Lower lobe of right lung (tissue), 2 donors: ENCODE results near the gene TTC32. TPM values are rescaled to one million over a fixed set of nuclear protein-coding genes. Genes with fewer than 3 reads are reported as not detected.

Experiments
- ATAC-seq, 2 donors: fragments of 200-7000 bp; cut with Tn5 transposase; one replicate each; pipeline ENCODE4 v1.9.1; 2020 to 2022; ENCODE audit warnings: mild to moderate bottlenecking in 2 of 2, moderate library complexity in 2 of 2
- DNase-seq: peaks from one replicate; pipeline ENCODE4 v3.0.0-alpha.2; 2020
- H3K27ac ChIP-seq: fragments of 200-600 bp; one replicate; pipeline ENCODE4 v1.8.0; 2022
- H3K27me3 ChIP-seq: fragments of 200-600 bp; one replicate; pipeline ENCODE4 v1.8.0; 2022; ENCODE audit warnings: low read depth
- H3K36me3 ChIP-seq: fragments of 200-600 bp; one replicate; pipeline ENCODE4 v1.8.0; 2022; ENCODE audit warnings: mild to moderate bottlenecking
- H3K4me1 ChIP-seq: fragments of 200-600 bp; one replicate; pipeline ENCODE4 v1.8.0; 2022
- H3K4me3 ChIP-seq: fragments of 200-600 bp; one replicate; pipeline ENCODE4 v1.8.0; 2022; ENCODE audit warnings: mild to moderate bottlenecking
- H3K9me3 ChIP-seq: fragments of 200-600 bp; one replicate; pipeline ENCODE4 v1.8.0; 2022
- intact Hi-C: fragments of 100-400 bp; cut with DNase I; formaldehyde crosslinking; loops from one replicate; pipeline ENCODE4 v1.11.0; 2022
- long read RNA-seq: library from polyadenylated mRNA; unstranded; transcript quantifications from one replicate; pipeline ENCODE4 v2.0.0, GENCODE V29; 2021
- total RNA-seq: library from RNA; stranded (reverse); fragmentation: NEBNext Ultra II Directional; extraction: Animal tissue kit (Norgen Biotek cat#: 25700); gene quantifications from one replicate; pipeline ENCODE4 v1.2.1, GENCODE V29; 2021
- TF ChIP-seq, protein P1 (sequence below): fragments of 200-600 bp; IDR thresholded peaks from one replicate; pipeline ENCODE4 v1.8.0; 2022; ENCODE audit warnings: antibody characterized with exemption, mild to moderate bottlenecking
- donor health status: DM: no; HTN: yes; CAD: no; lungs with severe emphysema.

Gene TTC32
- 10.3 TPM for total RNA-seq
- long read RNA-seq, partial matches to known transcripts = 0 of 10 reads
- long read RNA-seq, other reads (novel, unspliced or antisense) = 8 of 10 reads

DNA sequence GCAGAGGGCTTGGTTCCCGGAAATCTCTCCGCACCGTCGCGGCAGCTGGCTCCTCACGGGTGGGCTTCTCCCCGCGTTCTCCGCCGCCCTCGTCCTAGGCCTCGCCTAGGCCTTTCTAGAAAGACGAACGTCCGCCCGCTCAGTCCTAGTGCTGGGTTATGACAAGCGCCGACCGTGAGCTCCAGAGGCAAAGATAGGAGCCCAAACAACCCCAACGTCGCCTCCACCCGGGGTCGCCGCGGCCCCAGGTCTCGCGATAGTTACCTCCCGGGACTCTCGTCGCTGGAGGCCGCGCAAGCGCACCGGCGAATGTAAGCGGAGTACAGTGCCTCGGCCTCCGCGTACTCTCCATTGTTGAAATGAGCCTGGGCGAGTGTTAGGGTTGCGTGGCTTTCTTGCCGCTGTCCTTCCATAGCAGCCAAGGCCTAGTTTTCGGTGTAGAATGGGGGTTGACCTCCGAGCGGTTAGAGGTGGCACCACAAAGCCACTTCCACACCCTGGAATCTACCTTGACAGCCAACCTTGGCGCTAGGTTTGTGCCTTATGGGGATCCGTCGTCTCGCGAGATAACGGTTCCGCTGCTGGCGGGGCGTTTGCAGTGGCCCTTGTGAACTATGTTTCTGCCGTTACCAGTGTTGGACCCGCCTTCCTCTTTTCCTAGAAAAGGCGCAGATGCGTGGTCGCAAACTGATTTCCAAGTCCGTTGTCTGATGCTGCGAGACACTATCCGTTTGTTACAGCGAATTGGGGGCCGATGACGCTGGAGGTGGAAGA lies at the start of gene TTC32:
Gene TTC32, minus strand, starts transcription at position 542 of the 774 bp plus-strand sequence. Its CDS starts 129 bp downstream, at position 413.
- intact Hi-C loops = no loop called here
- TF ChIP-seq, protein P1, sequence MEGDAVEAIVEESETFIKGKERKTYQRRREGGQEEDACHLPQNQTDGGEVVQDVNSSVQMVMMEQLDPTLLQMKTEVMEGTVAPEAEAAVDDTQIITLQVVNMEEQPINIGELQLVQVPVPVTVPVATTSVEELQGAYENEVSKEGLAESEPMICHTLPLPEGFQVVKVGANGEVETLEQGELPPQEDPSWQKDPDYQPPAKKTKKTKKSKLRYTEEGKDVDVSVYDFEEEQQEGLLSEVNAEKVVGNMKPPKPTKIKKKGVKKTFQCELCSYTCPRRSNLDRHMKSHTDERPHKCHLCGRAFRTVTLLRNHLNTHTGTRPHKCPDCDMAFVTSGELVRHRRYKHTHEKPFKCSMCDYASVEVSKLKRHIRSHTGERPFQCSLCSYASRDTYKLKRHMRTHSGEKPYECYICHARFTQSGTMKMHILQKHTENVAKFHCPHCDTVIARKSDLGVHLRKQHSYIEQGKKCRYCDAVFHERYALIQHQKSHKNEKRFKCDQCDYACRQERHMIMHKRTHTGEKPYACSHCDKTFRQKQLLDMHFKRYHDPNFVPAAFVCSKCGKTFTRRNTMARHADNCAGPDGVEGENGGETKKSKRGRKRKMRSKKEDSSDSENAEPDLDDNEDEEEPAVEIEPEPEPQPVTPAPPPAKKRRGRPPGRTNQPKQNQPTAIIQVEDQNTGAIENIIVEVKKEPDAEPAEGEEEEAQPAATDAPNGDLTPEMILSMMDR = no peak
- ATAC-seq (peak; percentile 98 to 99), DNase-seq (peak; percentile 94)
- H3K27ac ChIP-seq = peak within 1 kb of the TSS; percentile 95
- peak within 1 kb of the TSS; percentile 69 for H3K4me3 ChIP-seq
- no peaks in the 10 kb centered on the region for H3K9me3 ChIP-seq
- H3K36me3 ChIP-seq = no peaks in the 10 kb centered on the region
- peaks cover 46% of the 10 kb centered on the region for H3K4me1 ChIP-seq
- no peaks in the 10 kb centered on the region for H3K27me3 ChIP-seq

DNA sequence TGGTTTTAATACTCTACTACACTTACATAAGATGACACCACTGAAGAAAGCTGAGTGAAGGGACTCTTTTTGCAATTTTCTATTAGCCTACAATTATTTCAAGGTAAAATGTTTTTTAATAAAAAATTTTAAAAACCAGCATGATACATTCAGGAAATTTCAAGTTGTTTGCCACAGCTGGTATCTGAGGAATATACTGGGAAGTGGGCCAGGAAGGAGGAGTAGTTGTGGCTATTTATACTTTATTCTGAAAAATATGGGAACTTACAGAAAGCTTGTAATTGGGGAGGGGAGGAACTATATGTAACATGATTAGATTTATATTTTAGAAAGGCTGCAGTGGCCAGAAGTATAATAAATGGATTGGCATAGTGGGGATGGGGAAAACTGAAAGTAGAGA lies 47.3 kb upstream of the TTC32 start:
- Histone ChIP-seq H3K4me3 (no peak overlapping the region), H3K36me3 (no peaks in the 10 kb centered on the region), H3K27me3 (no peaks in the 10 kb centered on the region), H3K27ac (no peak overlapping the region), H3K4me1 (no peaks in the 10 kb centered on the region), H3K9me3 (no peaks in the 10 kb centered on the region)
- no peak for DNase-seq
- TF ChIP-seq, protein P1 = no peak
- ATAC-seq = no peak
- intact Hi-C loops = no loop called here

DNA sequence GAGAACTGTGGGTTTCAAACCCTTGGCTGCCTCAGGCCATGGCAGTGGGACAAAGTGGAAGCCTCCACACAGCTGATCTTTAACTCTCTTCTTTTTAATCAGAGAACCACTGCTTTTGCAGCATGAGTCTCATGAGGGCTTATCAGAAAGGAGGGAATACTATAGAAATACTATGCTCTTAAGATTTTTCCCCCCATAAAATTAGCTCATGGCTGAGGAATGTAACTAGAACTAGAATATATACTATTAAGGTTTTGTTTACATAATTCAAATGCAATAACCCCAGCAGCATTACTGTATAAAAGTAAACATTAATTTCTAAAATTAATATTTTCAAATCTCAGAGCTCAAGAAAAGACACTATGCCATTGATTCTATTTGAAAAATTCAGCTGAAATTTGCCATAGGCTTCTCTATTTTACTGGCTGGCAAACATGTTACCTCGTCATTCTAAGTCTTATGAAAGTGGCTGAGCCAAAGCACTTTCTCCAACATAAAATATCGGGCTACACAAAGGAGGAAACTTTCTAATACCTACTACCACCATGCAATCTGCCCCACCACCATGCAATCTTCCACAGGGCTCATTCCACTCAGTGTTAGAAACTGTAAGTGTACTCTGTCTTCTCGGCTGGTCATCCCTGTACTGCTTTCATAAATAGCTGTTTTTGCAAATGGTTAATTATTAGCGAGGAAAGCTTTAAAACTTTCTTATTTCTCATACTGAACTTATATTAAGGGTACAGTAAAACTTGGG lies 45.6 kb upstream of the TTC32 start:
- ATAC-seq (no peak), DNase-seq (no peak)
- H3K36me3 ChIP-seq = no peaks in the 10 kb centered on the region
- H3K27ac ChIP-seq = no peak overlapping the region
- intact Hi-C loops = no loop called here
- TF ChIP-seq, protein P1 = no peak
- no peak overlapping the region for H3K4me3 ChIP-seq
- H3K27me3 ChIP-seq = no peaks in the 10 kb centered on the region
- no peaks in the 10 kb centered on the region for H3K9me3 ChIP-seq
- H3K4me1 ChIP-seq = no peaks in the 10 kb centered on the region

DNA sequence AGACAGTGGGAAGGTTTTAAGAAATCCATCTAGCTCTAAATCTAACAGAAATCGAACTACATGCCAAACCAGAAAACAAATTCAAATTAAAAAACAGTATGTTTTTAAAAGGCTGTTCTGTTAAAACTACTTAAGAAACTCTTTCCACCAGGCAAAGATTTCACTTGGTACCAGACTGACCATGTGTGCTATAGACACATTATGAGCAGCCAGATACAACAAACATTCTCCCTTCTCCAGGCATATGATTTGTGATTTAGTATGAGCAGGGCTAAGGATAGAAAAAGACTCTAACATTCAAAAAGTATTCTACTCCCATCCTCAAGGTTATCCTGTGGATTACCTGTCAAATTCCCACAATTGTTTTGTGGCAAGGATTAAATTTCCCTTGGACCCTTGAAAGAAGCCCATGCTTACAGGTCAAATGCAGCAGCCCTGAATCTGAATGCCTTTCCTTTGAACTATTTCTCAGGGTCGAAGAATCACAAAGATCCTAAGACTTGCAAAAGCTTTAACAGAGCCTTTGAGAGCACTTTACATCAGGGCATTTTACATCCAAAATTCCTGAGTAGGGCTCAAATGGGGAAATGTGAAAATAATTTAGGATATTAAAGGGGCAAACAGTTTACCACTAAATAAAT lies 42.5 kb upstream of the TTC32 start:
- DNase-seq (no peak), ATAC-seq (no peak)
- H3K9me3 ChIP-seq = no peaks in the 10 kb centered on the region
- intact Hi-C loops = no loop called here
- H3K27ac ChIP-seq = no peak overlapping the region
- H3K27me3 ChIP-seq = no peaks in the 10 kb centered on the region
- no peak overlapping the region for H3K4me3 ChIP-seq
- no peaks in the 10 kb centered on the region for H3K36me3 ChIP-seq
- no peaks in the 10 kb centered on the region for H3K4me1 ChIP-seq
- TF ChIP-seq, protein P1 = no peak

DNA sequence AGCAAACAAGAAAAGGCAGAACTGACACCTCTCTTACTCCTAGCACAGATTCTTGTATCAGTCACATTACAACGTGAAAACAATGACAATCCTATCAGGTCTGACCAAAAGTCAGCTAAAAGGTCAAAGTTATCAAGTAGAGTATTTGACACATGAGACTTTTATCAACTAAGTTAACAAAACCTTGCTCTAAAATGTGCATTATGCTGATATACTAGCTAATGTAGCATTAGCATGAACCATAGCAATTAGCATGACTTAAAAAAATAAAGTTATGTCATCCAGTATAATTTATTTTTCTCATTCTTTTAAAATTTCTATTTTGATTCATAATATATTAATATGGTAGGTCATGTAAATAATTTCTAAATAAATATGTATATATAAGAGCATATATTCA lies 41.4 kb upstream of the TTC32 start:
- no peaks in the 10 kb centered on the region for H3K36me3 ChIP-seq
- H3K9me3 ChIP-seq = no peaks in the 10 kb centered on the region
- TF ChIP-seq, protein P1 = no peak
- H3K27me3 ChIP-seq = no peaks in the 10 kb centered on the region
- H3K4me3 ChIP-seq = no peak overlapping the region
- H3K4me1 ChIP-seq = no peaks in the 10 kb centered on the region
- no peak overlapping the region for H3K27ac ChIP-seq
- intact Hi-C loops = no loop called here
- no peak for DNase-seq
- ATAC-seq = no peak
